ENCODE results near the gene PDSS2. TPM values are rescaled to one million over a fixed set of nuclear protein-coding genes. Genes with fewer than 3 reads are reported as not detected.

The PDSS2 gene
- total RNA-seq, 6 experiments from 2014 or later: 13.3 to 16.9 (median 14.6) TPM

- Mint-ChIP-seq H3K36me3 (ENCODE audit: low read depth) (peaks cover 25% of the 10 kb centered on the region), H3K9me3 (peaks cover 19% of the 10 kb centered on the region), H3K27me3 (ENCODE audit: insufficient read depth) (no peaks in the 10 kb centered on the region; the same call in 1 of the 2 replicates), H3K4me3 (no peak overlapping the region), H3K4me1 (ENCODE audit: low read depth) (no peaks in the 10 kb centered on the region), H3K27ac (no peak overlapping the region)
- TF ChIP-seq CTCF (IDR thresholded peaks at IDR 0.05): no peak
- DNase-seq: no peak
Measured at GRCh38 chr6:107405002-107405401, 54.4 kb downstream of the PDSS2 start.

DNA sequence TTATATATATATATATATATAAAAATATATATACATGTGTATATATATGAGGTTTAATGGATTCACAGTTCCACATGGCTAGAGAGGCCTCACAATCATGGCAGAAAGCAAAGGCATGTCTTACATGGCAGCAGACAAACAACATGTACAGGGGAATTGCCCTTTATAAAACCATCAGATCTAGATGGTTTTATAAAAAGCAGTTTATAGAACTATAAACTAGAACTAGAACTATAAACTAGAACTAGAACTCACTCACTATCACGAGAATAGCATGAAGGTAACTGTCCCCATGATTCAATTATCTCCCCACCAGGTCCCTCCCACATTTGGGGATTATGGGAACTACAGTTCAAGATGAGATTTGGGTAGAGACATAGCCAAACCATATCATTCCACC, 56.8 kb downstream of the PDSS2 start:
- no peak for DNase-seq
- TF ChIP-seq CTCF (IDR thresholded peaks at IDR 0.05): no peak
- Mint-ChIP-seq H3K27ac (no peak overlapping the region), H3K9me3 (peaks cover 19% of the 10 kb centered on the region), H3K4me3 (no peak overlapping the region), H3K27me3 (ENCODE audit: insufficient read depth) (no peaks in the 10 kb centered on the region; the same call in 1 of the 2 replicates), H3K36me3 (ENCODE audit: low read depth) (peaks cover 25% of the 10 kb centered on the region), H3K4me1 (ENCODE audit: low read depth) (no peaks in the 10 kb centered on the region)

DNA sequence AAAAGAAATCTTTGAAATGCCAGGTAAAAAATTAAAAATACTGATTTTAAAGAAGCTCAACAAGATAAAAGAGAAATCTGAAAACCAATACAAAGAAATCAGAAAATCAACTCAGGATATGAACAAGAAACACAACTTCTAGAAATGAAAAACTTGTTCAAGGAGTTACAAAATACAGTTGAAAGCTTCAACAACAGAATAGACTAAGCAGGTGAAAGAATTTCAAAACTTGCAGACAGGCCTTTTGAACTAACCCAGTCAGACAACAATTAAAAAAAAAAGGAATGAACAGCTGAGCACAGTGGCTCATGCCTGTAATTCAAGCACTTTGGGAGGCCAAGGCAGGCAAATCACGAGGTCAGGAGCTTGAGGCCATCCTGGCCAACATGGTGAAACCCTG, 57.8 kb downstream of the PDSS2 start:
- Mint-ChIP-seq H3K36me3 (ENCODE audit: low read depth) (peaks cover 25% of the 10 kb centered on the region), H3K4me3 (no peak overlapping the region), H3K27me3 (ENCODE audit: insufficient read depth) (no peaks in the 10 kb centered on the region; the same call in 1 of the 2 replicates), H3K27ac (no peak overlapping the region), H3K4me1 (ENCODE audit: low read depth) (no peaks in the 10 kb centered on the region), H3K9me3 (peaks cover 19% of the 10 kb centered on the region)
- DNase-seq: no peak
- TF ChIP-seq CTCF (IDR thresholded peaks at IDR 0.05): no peak

DNA sequence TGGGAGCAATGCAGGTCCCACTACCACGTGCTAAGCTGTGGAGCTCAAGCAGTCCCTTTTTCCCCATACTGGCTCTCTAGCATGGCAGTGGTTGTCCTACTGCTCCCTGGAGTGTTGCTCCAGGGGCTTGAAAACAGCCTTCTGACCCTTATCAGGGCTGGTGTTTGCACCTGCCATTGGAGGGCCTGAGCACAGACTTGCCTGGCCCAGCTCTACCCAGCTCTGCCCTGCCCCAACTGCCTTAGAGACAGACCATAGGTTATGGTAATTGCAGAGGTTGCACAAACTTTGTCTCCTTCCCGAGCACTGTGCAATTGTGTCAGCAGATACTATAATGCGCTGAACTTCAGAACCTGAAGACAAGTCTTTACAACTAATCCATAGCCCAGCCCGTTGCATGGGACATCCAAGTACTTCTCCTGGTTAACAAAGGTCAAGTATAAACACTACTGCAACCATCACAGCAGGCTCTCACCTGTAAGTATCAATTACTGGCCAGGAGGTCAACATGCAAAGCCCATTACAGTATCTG, 58.7 kb downstream of the PDSS2 start:
- Mint-ChIP-seq H3K4me1 (ENCODE audit: low read depth) (no peaks in the 10 kb centered on the region), H3K4me3 (no peak overlapping the region), H3K36me3 (ENCODE audit: low read depth) (peaks cover 31% of the 10 kb centered on the region), H3K9me3 (peaks cover 19% of the 10 kb centered on the region), H3K27ac (no peak overlapping the region), H3K27me3 (ENCODE audit: insufficient read depth) (no peaks in the 10 kb centered on the region; the same call in 1 of the 2 replicates)
- no peak for DNase-seq
- no peak for TF ChIP-seq CTCF (IDR thresholded peaks at IDR 0.05)

- Mint-ChIP-seq H3K36me3 (ENCODE audit: low read depth) (peaks cover 29% of the 10 kb centered on the region), H3K4me1 (ENCODE audit: low read depth) (no peaks in the 10 kb centered on the region), H3K9me3 (peaks cover 15% of the 10 kb centered on the region), H3K4me3 (no peak overlapping the region), H3K27ac (no peak overlapping the region), H3K27me3 (ENCODE audit: insufficient read depth) (no peaks in the 10 kb centered on the region; the same call in 1 of the 2 replicates)
- TF ChIP-seq CTCF (IDR thresholded peaks at IDR 0.05): no peak
- no peak for DNase-seq
Measured at GRCh38 chr6:107399935-107400334, 59.4 kb downstream of the PDSS2 start.

GRCh38 chr6:107398001-107398400, 61.4 kb downstream of the PDSS2 start:
- peaks cover 29% of the 10 kb centered on the region for H3K36me3 Mint-ChIP-seq (ENCODE audit: low read depth)
- H3K9me3 Mint-ChIP-seq: peaks cover 13% of the 10 kb centered on the region
- no peak overlapping the region for H3K4me3 Mint-ChIP-seq
- H3K27me3 Mint-ChIP-seq (ENCODE audit: insufficient read depth): no peaks in the 10 kb centered on the region
- no peak for DNase-seq
- H3K27ac Mint-ChIP-seq: no peak overlapping the region
- H3K4me1 Mint-ChIP-seq (ENCODE audit: low read depth): no peaks in the 10 kb centered on the region
- no peak for TF ChIP-seq CTCF (IDR thresholded peaks at IDR 0.05)

All from HFFc6 (cell line).